ENCODE measurements around the gene PARVB. TPM values are rescaled to one million over a fixed set of nuclear protein-coding genes. Genes with fewer than 3 reads are reported as not detected.

The PARVB gene
- total and polyA plus RNA-seq, 9 of the 15 experiments (the other 6 are each of a cell fraction or from before 2014, with no cell fraction given) = 1.1 to 59.2 (median 29.2) TPM

DNA sequence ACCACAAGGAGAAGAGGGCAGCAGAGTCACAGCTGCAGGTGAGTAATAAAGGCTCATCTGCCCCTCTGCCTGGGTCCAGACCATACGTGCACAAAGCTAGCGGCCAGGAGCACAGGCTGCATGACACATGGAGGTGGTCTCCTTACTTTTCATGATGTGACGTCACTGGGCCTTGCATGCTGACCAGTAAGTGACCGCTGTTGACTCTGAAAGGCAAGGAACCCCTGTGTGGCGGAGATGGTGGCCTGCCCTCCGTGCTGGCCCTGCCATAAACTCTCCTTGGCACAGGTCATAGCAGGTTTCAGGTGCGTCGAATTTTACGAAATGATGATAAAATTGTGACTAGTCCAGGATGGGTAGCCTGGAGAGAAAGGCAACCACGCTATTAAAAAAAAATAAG is 149.1 kb downstream of the PARVB start:
- no peaks in the 10 kb centered on the region for H3K36me3 ChIP-seq (ENCODE audit: control insufficient read depth, insufficient read depth, low read length)
- no peak overlapping the region for H3K4me2 ChIP-seq (ENCODE audit: insufficient read depth, low read length)
- H3K9me1 ChIP-seq (ENCODE audit: control insufficient read depth, insufficient read depth, low read length) = no peaks in the 10 kb centered on the region
- ATAC-seq (no peak), FAIRE-seq (no peak), DNase-seq (ENCODE audit: extremely low read depth in 1 of 4, low spot score in 3 of 4) (no peak)
- H3K79me2 ChIP-seq (ENCODE audit: control insufficient read depth, insufficient read depth, low read length) = no peaks in the 10 kb centered on the region
- POLR2A ChIA-PET = no interaction called here
- H3K4me3 ChIP-seq = no peak overlapping the region
- CTCF ChIA-PET (ENCODE audit: low intra/inter-chr PET ratio) = no interaction called here
- no peak overlapping the region for H2AFZ ChIP-seq (ENCODE audit: low read depth, low read length)
- in situ Hi-C loops (cut with MboI) = no loop called here
- no peaks in the 10 kb centered on the region for H3K9me3 ChIP-seq (replicated peaks; ENCODE audit: control insufficient read depth, insufficient read depth, low read depth, low read length)
- no TSS peak for BruUV-seq (replicated peaks)
- no peaks in the 10 kb centered on the region; a peak in 1 of 5 replicates for H3K27me3 ChIP-seq (ENCODE audit: control insufficient read depth in 2 of 2, insufficient read depth in 2 of 2, low read length in 2 of 2)
- TF ChIP-seq, protein P1, sequence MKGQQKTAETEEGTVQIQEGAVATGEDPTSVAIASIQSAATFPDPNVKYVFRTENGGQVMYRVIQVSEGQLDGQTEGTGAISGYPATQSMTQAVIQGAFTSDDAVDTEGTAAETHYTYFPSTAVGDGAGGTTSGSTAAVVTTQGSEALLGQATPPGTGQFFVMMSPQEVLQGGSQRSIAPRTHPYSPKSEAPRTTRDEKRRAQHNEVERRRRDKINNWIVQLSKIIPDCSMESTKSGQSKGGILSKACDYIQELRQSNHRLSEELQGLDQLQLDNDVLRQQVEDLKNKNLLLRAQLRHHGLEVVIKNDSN (CRISPR knock-in tag; IDR thresholded peaks at IDR 0.05) = no peak
- no peak for TF ChIP-seq ZNF655 (CRISPR knock-in tag; IDR thresholded peaks at IDR 0.05)
- no peak for TF ChIP-seq NEUROD1 (IDR thresholded peaks at IDR 0.05; ENCODE audit: borderline replicate concordance, low read depth, low read length, partially characterized antibody)
- H3K9ac ChIP-seq (ENCODE audit: insufficient read depth in 1 of 2, low read depth in 2 of 2, low read length in 2 of 2) = no peak overlapping the region
- no peaks in the 10 kb centered on the region for H4K20me1 ChIP-seq (replicated peaks; ENCODE audit: control insufficient read depth, insufficient read depth, low read length)
- WGBS (ENCODE audit: insufficient coverage, low coverage, missing lambda C conversion rate) = 57% methylated on average over 8 of the region's 10 CpGs
- no peaks in the 10 kb centered on the region for H3K4me1 ChIP-seq (replicated peaks in 1 of 2; ENCODE audit: control insufficient read depth in 2 of 2, insufficient read depth in 2 of 2, low read length in 2 of 2)
- intact Hi-C loops (cut with micrococcal nuclease) = no loop called here
- H3K27ac ChIP-seq (ENCODE audit: extremely low read depth, low read depth, low read length) = no peak overlapping the region

DNA sequence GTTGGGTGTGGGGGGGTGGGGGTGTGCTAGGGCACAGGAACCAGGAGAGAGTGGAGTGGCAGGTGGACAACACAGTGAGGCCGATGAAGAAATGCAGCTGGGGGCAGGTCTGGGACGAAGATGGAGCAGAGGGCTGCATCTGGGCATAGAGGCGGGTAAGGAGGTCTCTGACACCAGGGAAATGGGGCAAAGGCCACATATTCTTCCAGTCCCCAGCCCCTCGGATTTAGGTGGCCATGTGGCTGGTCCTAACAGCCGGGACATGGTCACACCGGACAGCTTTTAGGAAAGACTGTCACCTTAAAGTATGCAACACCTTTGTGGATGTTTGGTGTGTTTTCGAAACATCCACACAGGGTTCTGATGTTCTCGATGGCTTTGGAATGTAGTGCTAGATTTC is 151.6 kb downstream of the PARVB start:
- Histone ChIP-seq H3K27ac (ENCODE audit: extremely low read depth, low read depth, low read length) (no peak overlapping the region), H3K27me3 (ENCODE audit: control insufficient read depth in 2 of 2, insufficient read depth in 2 of 2, low read length in 2 of 2) (peaks cover 6 to 10% of the 10 kb centered on the region in 2 experiments; a peak in 4 of 5 replicates), H3K9me1 (ENCODE audit: control insufficient read depth, insufficient read depth, low read length) (no peaks in the 10 kb centered on the region), H4K20me1 (replicated peaks; ENCODE audit: control insufficient read depth, insufficient read depth, low read length) (no peaks in the 10 kb centered on the region; the same call in 1 of the 2 replicates), H2AFZ (ENCODE audit: low read depth, low read length) (no peak overlapping the region), H3K9ac (ENCODE audit: insufficient read depth in 1 of 2, low read depth in 2 of 2, low read length in 2 of 2) (no peak overlapping the region), H3K36me3 (ENCODE audit: control insufficient read depth, insufficient read depth, low read length) (no peaks in the 10 kb centered on the region), H3K4me1 (replicated peaks in 1 of 2; ENCODE audit: control insufficient read depth in 2 of 2, insufficient read depth in 2 of 2, low read length in 2 of 2) (no peaks in the 10 kb centered on the region), H3K4me3 (no peak overlapping the region), H3K9me3 (replicated peaks; ENCODE audit: control insufficient read depth, insufficient read depth, low read depth, low read length) (no peaks in the 10 kb centered on the region), H3K79me2 (ENCODE audit: control insufficient read depth, insufficient read depth, low read length) (no peaks in the 10 kb centered on the region), H3K4me2 (ENCODE audit: insufficient read depth, low read length) (no peak overlapping the region)
- ATAC-seq (no peak), FAIRE-seq (no peak), DNase-seq (ENCODE audit: extremely low read depth in 1 of 4, low spot score in 3 of 4) (no peak)
- in situ Hi-C loops (cut with MboI) = no loop called here
- intact Hi-C loops (cut with micrococcal nuclease) = no loop called here
- 23% methylated on average over 5 of the region's 8 CpGs for WGBS (ENCODE audit: insufficient coverage, low coverage, missing lambda C conversion rate)
- BruUV-seq (replicated peaks) = no TSS peak
- TF ChIP-seq ZBTB43 (CRISPR knock-in tag; IDR thresholded peaks at IDR 0.05) (no peak), EHMT2 (IDR thresholded peaks at IDR 0.05) (no peak), MTA2 (IDR thresholded peaks at IDR 0.05; ENCODE audit: low read depth) (no peak)
- CTCF ChIA-PET (ENCODE audit: low intra/inter-chr PET ratio) = no interaction called here
- POLR2A ChIA-PET = interaction anchor here (0.6 kb wide), 1 partner anchor 508 kb away, joined by 3 read pairs; no protein-coding TSS in a partner anchor
